ENCODE results near the gene POU2F2.

Gene POU2F2

GRCh38 chr19:42079886-42080763 is 52.1 kb downstream of the POU2F2 start:
- no peak for DNase-seq

DNA sequence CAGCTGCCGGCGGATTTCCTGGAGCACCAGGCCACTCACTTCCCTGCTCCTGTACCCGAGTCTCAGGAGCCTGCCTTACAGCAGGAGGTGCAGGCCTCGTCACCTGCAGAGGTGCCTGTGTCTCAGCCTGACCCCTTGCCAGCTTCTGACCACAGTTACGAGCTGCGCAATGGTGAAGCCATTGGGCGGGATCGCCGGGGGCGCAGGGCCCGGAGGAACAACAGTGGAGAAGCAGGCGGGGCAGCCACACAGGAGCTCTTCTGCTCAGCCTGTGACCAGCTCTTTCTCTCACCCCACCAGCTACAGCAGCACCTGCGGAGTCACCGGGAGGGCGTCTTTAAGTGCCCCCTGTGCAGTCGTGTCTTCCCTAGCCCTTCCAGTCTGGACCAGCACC is 53.0 kb downstream of the POU2F2 start:
- no peak for DNase-seq

DNA sequence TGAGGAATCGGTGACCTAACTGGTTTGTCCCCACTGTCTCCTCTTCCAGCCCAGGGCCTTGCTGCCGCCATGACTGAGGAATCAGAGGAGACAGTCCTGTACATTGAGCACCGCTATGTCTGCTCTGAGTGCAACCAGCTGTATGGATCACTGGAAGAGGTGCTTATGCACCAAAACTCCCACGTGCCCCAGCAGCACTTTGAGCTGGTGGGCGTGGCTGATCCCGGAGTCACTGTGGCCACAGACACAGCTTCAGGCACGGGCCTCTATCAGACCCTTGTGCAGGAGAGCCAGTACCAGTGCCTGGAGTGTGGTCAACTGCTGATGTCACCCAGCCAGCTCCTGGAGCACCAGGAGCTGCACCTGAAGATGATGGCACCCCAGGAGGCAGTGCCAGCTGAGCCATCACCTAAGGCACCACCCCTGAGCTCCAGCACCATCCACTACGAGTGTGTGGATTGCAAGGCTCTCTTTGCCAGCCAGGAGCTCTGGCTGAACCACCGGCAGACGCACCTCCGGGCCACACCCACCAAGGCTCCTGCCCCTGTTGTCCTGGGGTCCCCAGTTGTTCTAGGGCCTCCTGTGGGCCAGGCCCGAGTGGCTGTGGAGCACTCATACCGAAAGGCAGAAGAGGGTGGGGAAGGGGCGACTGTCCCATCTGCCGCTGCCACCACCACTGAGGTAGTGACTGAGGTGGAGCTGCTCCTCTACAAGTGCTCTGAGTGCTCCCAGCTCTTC is 53.5 kb downstream of the POU2F2 start:
- no peak for DNase-seq

DNA sequence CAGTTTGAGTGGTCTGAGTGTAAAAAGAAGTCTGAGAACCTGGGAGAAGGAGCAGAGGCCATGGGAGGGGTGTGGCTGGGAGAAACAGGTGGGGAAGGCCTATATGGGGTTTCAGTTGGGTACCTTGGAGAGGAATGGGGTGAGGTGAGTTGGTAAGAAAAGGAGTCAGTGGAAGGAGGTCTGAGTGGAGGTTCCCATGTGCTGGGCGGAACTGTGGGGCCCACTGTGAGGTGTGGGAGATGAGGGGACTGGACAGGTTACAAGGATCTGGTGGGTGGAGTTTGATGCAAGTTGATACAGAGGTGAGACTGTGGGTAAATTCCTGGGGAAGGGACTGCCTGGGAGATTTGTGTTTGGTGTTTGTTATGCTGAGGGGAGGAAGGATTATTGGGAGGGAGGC is 54.2 kb downstream of the POU2F2 start:
- DNase-seq, result no peak

GRCh38 chr19:42076380-42076944 is 55.8 kb downstream of the POU2F2 start:
- DNase-seq, result no peak

GRCh38 chr19:42075616-42076379 is 56.4 kb downstream of the POU2F2 start, which contains the start of gene ZNF574:
ZNF574 (plus strand) TSS chr19:42076166; CDS start chr19:42078607, 2,441 bp downstream.
- peak; percentile 99 for DNase-seq

GRCh38 chr19:42075364-42075615 is 57.0 kb downstream of the POU2F2 start:
- no peak for DNase-seq

DNA sequence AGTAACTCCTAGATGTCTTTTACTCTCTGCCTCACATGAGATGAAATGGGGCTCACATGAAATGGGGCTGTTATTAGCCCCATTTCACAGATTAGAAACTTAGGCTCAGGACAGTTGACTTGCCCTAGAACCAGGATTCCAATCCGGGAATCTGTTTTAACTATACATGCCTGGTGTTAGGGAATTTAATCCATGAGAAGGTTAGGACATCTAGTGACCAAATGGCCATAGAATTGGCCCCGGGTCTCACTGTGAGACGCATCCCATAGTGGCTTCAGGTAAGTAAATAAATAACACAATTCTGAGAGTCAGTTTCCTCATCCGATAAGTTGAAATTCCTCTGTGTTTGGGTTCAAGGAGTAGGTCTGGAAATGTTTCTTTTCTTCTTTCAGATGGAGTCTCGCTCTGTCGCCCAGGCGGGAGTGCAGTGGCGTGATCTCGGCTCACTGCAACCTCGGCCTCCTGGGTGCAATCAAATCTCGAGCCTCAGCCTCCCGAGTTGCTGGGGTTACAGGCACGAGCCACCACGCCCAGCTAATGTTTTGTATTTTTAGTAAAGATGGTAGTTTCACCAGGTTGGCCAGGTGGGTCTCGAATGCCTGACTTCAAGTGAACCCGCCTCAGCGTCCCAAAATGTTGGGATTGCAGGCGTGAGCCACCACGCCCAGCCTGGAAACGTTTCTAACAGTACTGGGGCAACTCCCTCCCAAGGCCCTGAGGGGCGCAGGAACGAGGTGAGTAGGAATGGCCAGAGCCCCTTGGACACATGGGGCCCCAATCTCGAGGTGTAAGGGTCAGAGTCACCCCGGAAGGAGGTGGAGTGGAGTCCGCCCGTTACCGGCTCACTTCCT is 57.5 kb downstream of the POU2F2 start:
- DNase-seq, result no peak

DNA sequence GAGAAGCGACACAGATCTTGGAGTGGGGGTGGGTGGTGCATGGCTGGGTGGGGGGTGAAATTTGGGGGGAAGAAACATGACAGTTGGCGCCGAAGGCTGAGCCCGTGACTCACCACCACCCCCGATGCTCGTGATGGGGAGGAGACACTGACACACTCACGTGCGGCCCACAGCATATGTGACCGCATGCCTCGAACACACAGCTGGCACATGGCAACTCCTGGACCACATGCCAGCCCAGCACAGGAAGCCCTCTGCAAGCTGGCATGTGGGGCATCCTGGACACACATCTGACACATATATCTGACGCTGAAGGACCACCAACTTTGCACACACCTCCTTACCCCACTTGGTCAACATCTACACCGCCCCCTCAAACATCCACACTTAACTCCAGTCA is 61.0 kb downstream of the POU2F2 start:
- DNase-seq, result no peak

- no peak for DNase-seq
These were observed 62.5 kb downstream of the POU2F2 start, which contains the start of gene GRIK5 for GRCh38 chr19:42069619-42070351. GRIK5 (minus strand) TSS chr19:42070206; CDS start chr19:42065770, 4,436 bp downstream.

DNA sequence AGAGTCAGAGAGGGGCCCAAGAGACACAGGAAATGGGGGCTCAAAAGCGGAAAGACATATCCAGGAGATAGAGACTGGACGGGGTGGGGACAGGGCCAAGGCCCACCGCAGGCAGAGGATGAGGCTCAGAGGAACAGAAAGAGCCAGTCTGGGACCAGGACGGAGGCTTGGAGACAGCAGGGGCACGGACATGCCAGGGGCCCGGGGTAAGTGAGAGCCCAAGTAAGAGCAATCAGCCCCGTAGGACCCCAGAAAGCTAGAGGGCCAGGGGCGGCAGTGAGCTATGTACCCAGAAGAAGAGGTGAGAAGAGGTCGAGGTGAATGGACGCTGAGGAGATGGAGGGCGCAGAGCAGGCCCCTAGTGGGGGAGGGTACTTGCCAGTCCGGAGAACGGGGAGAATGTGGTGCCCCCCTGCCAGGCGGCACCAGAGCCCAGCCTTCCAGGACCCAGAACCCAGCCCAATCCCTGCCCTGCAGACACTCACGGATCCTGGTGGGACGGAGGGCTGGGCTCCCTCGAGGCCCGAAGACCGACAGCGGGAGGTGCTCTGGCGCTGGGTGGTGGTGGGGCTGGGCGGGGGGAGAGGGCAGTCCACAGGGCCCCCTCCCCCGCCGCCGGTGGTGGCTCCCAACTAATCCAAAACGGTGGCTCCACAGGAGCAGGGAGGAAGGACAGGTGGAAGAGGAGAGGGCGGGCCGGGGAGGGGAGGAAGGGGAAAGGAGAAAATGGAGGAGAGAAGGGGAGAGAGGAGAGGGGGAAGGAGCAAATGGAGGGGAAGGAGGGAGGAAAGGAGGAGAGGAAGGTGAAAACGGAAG is 63.3 kb downstream of the POU2F2 start:
- DNase-seq, result no peak

DNA sequence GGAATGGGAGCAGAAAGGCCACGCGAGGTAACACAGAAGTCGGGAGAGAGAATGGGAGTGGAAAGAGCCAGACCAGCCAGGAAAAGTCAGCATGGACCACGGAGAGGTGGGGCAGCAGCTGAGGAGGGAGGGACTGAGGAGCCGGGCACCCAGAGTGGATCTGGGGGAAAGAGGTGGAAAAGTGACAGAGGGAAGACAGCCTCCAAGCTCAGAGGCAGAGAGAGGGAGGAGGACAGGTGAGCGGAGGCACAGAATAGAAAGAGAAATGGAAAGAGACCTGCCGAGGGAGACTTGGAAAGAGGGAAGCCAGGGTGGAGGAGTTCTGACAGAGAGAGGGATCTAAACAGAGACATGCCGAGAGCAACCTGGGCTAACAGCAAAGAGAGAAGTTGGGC is 63.9 kb downstream of the POU2F2 start:
- DNase-seq, result no peak

DNA sequence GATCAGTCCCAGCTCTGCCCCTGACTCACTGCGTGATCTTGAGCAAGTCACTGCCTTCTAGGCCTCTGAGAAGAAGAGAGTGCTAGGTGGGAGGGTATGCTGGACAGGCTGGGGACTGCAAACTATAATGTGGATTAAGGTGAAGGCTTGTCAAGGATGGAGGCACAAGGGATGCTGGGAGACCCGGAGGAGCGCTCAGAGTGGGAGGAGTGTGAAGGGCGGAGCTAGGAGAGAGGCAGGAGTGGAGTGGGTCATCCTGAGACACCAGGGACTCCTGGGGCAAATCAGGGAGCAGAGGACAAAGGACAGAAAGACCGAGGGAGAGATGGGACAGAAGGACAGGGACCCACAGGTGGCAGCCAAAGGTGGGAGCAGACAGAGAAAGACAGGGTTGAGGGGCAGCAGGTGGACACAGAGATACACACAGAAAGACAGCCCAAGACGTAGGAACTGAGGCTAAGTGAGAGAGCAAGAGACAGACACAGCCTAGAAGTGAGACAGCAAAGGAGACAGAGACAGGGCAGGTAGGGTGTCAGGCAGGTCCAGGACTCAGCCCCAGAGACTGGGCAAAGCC is 64.8 kb downstream of the POU2F2 start:
- DNase-seq, result no peak

DNA sequence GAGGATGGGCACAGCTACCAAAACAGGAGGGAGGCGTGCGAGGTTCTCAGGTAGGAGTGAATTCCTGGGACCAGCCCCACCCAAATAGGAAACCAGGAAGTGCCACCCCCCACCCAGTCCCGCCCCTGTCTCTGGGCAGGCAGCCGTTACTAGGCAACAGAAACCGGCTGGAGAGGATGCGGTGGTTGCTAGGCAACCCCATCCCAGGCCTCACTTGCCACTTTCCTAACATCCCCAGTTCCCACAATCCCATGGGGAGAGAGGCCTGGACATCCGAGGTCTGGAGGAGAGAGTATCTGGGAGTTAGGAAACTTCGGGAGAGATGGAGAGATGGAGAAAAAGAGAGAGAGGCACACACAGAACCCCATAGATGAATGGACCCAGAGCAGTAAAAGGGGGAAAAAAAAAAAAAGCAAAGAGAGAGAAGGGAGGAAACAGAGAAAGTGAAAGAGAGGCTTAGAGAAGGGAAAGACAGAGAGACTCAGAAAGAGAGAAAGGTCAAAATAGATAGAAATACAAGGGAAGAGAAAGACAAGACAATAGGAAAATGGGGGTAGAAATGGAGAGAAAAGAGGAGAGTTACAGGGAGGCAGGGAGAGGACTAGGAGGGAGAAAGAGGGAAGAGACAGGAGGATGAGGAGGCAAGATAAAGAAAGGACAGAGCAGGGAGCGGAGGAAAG is 66.0 kb downstream of the POU2F2 start:
- peak; percentile 6 for DNase-seq

GRCh38 chr19:42065511-42065910 is 66.7 kb downstream of the POU2F2 start:
- no peak for DNase-seq

DNA sequence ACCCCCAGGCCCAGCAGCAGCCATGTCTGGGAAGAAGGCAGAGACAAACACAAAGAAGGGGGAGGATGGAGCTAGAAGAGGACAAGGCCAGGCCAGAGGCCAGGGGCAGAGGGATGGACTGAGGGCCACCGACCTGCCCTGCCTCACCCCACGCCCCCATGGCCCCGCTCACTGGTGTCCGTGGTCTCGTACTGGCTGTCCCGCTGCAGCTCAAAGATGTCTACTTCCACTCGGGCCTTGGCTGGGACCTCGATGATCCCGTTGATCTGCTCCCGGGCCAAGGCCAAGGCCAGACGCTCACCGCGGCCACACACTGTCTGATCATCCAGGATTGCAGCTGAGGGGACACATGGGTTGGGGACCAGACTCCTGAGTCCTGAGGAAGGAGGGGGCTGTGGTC is 67.2 kb downstream of the POU2F2 start:
- DNase-seq, result no peak

GRCh38 chr19:42064432-42064831 is 67.8 kb downstream of the POU2F2 start:
- DNase-seq, result no peak

GRCh38 chr19:42062381-42062780 is 69.9 kb downstream of the POU2F2 start:
- no peak for DNase-seq

DNA sequence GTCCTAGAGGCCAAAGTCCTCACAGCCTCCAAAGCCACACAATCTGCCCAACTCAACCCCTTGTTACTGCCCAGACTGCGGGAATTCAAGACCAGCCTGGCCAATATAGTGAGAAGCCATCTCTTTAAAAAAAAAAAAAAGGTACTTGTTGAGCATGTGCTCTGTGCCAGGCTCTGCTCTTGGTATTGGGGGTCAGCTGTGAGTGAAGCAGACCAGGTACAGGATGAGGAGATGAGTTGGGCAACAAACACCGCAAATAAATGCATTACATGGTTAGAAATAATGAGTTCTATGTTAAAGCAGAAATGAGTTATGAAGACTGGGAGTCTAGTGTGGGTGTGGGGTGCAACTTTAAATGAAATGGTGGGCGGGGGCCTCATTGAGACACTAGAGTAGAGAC is 72.1 kb downstream of the POU2F2 start:
- no peak for DNase-seq

GRCh38 chr19:42059196-42059595 is 73.0 kb downstream of the POU2F2 start:
- DNase-seq, result no peak

Measured in CD4-positive, alpha-beta T cell treated with Interleukin-21 for 1 hour (primary cell).